Right atrium auricular region (tissue), 2 donors: ENCODE measurements around the gene KANK2. TPM values are rescaled to one million over a fixed set of nuclear protein-coding genes. Genes with fewer than 3 reads are reported as not detected.
"Not testable (repeated sequence)": the region's sequence is repeated elsewhere in the genome, so short reads cannot be mapped to it uniquely, and the experiment has no call there.

Experiments
- DNase-seq: peaks from one replicate; pipeline ENCODE4 v3.0.0-alpha.2; 2019; ENCODE audit warnings: low spot score
- H3K27ac ChIP-seq, 2 donors: fragments of 200-600 bp; sonication (generic); 1 replicate in 1 of 2; 2 replicates in 1 of 2; pipeline ENCODE4 v1.5.1; 2016 to 2019
- H3K27me3 ChIP-seq, 2 donors: fragments of 200-600 bp; sonication (generic); one replicate each; pipeline versions ENCODE4 v1.5.1 to v1.6.0; 2017 to 2019
- H3K36me3 ChIP-seq: fragments of 200-600 bp; sonication (generic); one replicate; pipeline ENCODE4 v1.5.1; 2016
- H3K4me1 ChIP-seq, 2 donors: fragments of 200-600 bp; sonication (generic); one replicate each; pipeline versions ENCODE4 v1.5.1 to v1.6.0; 2017 to 2019
- H3K4me3 ChIP-seq, 2 donors: fragments of 200-600 bp; sonication (generic); 1 replicate in 1 of 2; 2 replicates in 1 of 2; pipeline ENCODE4 v1.5.1; 2017 to 2019; ENCODE audit warnings: mild to moderate bottlenecking in 1 of 2, moderate library complexity in 1 of 2
- H3K9me3 ChIP-seq, 2 donors: fragments of 200-600 bp; sonication (generic); one replicate each; pipeline ENCODE4 v1.5.1; 2019
- CTCF ChIP-seq, 2 donors: fragments of 200-600 bp; sonication (generic); IDR thresholded peaks; one replicate each; pipeline ENCODE4 v1.5.1; 2019; ENCODE audit warnings: antibody characterized with exemption in 2 of 2
- total RNA-seq, 2 donors: library from RNA; depleted of rRNA; stranded (reverse); fragments of >200 nt; gene quantifications; one replicate each; pipeline ENCODE4 v1.1.0, GENCODE V29; 2016

The KANK2 gene
- total RNA-seq, 2 donors from 2014 or later, result 445 to 622 TPM

- H3K27me3 ChIP-seq, result no peaks in the 10 kb centered on the region
- DNase-seq, result no peak
- H3K36me3 ChIP-seq, result peaks cover 62% of the 10 kb centered on the region
- peak overlapping the region; percentile 46 to 63 for H3K27ac ChIP-seq
- no peak overlapping the region for H3K4me3 ChIP-seq
- peaks cover 0 to 35% of the 10 kb centered on the region in 2 donors for H3K4me1 ChIP-seq
- no peaks in the 10 kb centered on the region for H3K9me3 ChIP-seq
- no peak for TF ChIP-seq CTCF (IDR thresholded peaks at IDR 0.05)
Observed at GRCh38 chr19:11179716-11180297, 17.5 kb downstream of the KANK2 start.

DNA sequence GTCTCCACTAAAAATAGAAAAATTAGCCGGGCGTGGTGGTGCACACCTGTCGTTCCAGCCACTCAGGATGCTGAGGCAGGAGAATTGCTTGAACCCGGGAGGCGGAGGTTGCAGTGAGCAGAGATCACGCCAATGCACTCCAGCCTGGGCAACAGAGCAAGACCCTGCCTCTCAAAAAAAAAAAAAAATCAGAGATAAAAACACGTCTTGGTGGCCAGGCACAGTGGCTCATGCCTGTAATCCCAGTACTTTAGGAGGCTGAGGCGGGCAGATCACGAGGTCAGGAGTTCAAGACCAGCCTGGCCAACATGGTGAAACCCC is 18.2 kb downstream of the KANK2 start:
- H3K9me3 ChIP-seq, H3K27me3 ChIP-seq, H3K4me3 ChIP-seq, DNase-seq: not testable (repeated sequence)
- peaks cover 65% of the 10 kb centered on the region for H3K36me3 ChIP-seq
- H3K27ac ChIP-seq, result peak overlapping the region; percentile 46 to 63
- peaks cover 0 to 28% of the 10 kb centered on the region in 2 donors for H3K4me1 ChIP-seq

GRCh38 chr19:11177592-11177991 is 19.8 kb downstream of the KANK2 start:
- H3K4me1 ChIP-seq, result peaks cover 0 to 25% of the 10 kb centered on the region in 2 donors
- DNase-seq, result no peak
- H3K27me3 ChIP-seq, result no peaks in the 10 kb centered on the region
- H3K27ac ChIP-seq, result no peak overlapping the region
- H3K9me3 ChIP-seq, result no peaks in the 10 kb centered on the region
- H3K4me3 ChIP-seq, result no peak overlapping the region
- TF ChIP-seq CTCF (IDR thresholded peaks at IDR 0.05), result no peak
- H3K36me3 ChIP-seq, result peaks cover 72% of the 10 kb centered on the region

DNA sequence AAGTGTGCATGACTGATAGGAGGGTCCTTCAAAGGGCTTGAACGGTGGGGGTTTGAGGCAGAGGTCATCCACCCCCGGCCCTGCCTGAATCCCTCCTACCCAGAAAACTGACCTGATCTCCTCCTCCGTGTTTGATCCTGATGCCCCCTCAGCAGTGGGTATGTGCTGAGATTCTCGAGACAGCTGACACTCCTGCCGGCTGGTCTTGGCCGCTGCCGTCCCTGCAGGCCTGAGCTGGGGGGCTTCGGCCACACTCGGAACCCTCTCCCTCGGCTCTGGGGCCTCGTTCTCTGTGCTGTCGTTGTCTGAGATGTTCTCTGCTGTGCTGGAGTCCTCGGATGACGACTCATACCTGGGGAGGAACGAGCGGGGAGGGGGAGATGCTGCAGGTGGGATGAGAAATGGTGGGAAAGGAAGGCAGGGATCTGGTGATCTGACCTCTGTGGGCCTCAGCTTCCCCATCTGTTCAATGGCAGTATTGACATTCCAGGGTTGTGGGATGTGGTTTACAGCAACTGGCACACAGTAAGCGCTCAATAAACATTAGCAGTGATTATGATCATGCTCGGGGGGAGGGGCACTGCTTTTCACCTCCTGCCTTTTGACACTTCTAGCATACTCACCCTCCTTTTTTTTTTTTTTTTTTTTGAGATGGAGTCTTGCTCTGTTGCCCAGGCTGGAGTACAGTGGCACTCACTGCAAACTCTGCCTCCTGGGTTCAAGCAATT is 20.7 kb downstream of the KANK2 start:
- H3K4me1 ChIP-seq, result peaks cover 0 to 25% of the 10 kb centered on the region in 2 donors
- H3K4me3 ChIP-seq, result no peak overlapping the region
- no peak overlapping the region for H3K27ac ChIP-seq
- no peaks in the 10 kb centered on the region for H3K9me3 ChIP-seq
- no peak for DNase-seq
- peaks cover 77% of the 10 kb centered on the region for H3K36me3 ChIP-seq
- TF ChIP-seq CTCF (IDR thresholded peaks at IDR 0.05), result no peak
- no peaks in the 10 kb centered on the region for H3K27me3 ChIP-seq

- Histone ChIP-seq H3K36me3 (peaks cover 83% of the 10 kb centered on the region), H3K4me3 (no peak overlapping the region), H3K27ac (no peak overlapping the region), H3K9me3 (no peaks in the 10 kb centered on the region), H3K4me1 (peaks cover 0 to 25% of the 10 kb centered on the region in 2 donors), H3K27me3 (no peaks in the 10 kb centered on the region)
- no peak for DNase-seq
- no peak for TF ChIP-seq CTCF (IDR thresholded peaks at IDR 0.05)
Observed at GRCh38 chr19:11175920-11176319, 21.4 kb downstream of the KANK2 start.

DNA sequence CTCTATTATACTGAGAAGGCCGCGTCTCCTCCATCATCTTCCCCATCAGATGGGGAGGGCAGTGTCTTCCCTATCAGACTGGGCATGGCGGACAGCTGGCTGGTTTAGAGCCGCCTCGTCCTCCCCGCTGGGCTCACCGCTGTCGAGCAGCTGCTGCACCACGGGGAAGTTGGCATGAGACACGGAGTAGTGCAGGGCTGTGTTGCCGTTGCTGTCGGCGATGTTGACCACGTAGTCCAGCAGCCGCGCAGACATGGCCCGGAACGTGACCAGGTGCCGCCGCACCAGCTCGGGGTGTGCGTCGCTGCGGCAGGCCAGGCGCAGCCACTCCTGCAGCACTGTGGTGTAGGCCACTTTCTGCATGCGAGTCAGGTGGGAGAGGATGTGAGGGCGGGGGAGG is 23.0 kb downstream of the KANK2 start:
- Histone ChIP-seq H3K36me3 (peaks cover 98% of the 10 kb centered on the region), H3K4me3 (no peak overlapping the region), H3K9me3 (no peaks in the 10 kb centered on the region), H3K27me3 (no peaks in the 10 kb centered on the region), H3K27ac (no peak overlapping the region), H3K4me1 (peaks cover 0 to 10% of the 10 kb centered on the region in 2 donors)
- no peak for TF ChIP-seq CTCF (IDR thresholded peaks at IDR 0.05)
- DNase-seq, result no peak
